HepG2 (cell line): ENCODE measurements around the gene SCP2. TPM values are rescaled to one million over a fixed set of nuclear protein-coding genes. Genes with fewer than 3 reads are reported as not detected.

ENCODE experiments used
- ATAC-seq: fragments of 200-7000 bp; cut with Tn5 transposase; 3 replicates; pipeline ENCODE4 v1.9.1; 2020; ENCODE audit warnings: mild to moderate bottlenecking, moderate library complexity
- BruUV-seq: library from RNA; stranded (reverse); fragments of 400-500 nt; replicated peaks from 2 replicates; lab custom pipeline; 2021; lab: Mats Ljungman, UMichigan
- CTCF ChIA-PET: fragments of 300-600 bp; formaldehyde crosslinking; extraction: SDS; loops from one replicate; lab custom pipeline; 2021; ENCODE audit warnings: low total read pairs, inconsistent platforms, low intra/inter-chr PET ratio; lab: Yijun Ruan, JAX
- POLR2A ChIA-PET: fragments of 350-600 bp; sonication (Branson Sonifier 250); formaldehyde crosslinking; loops from one replicate; lab custom pipeline; 2020; ENCODE audit warnings: antibody characterized with exemption, inconsistent platforms; lab: Yijun Ruan, JAX
- DNase-seq: peaks from one replicate; pipeline ENCODE4 v3.0.0-alpha.2; 2015; ENCODE audit warnings: low spot score
- FAIRE-seq: peaks from 3 replicates; lab custom pipeline; 2011; peaks lifted over from hg19 to GRCh38; lab: Jason Lieb, UNC
- H2AFZ ChIP-seq: one replicate; pipeline ENCODE4 v1.6.1; 2011; ENCODE audit warnings: low read length, inconsistent platforms
- H3K27ac ChIP-seq: fragments of 300-600 bp; 3 replicates; pipeline ENCODE4 v1.8.0; 2011; ENCODE audit warnings: mixed run types, mild to moderate bottlenecking, mixed read lengths, low read length, inconsistent platforms; ENCODE audit not compliant: insufficient read depth; ENCODE audit errors: extremely low read length
- H3K27me3 ChIP-seq, 2 experiments: fragments of 200-600 bp in 1 of 2; 2 replicates in 1 of 2; 3 replicates in 1 of 2; pipeline versions ENCODE4 v1.6.0 to v1.8.0; 2011; ENCODE audit warnings: low read length in 2 of 2, mild to moderate bottlenecking in 2 of 2, moderate library complexity in 2 of 2, inconsistent platforms in 1 of 2; ENCODE audit not compliant: insufficient read depth in 2 of 2, control insufficient read depth in 1 of 2
- H3K36me3 ChIP-seq, 2 experiments: fragments of 200-600 bp in 1 of 2; replicated peaks in 1 of 2; 2 replicates in 1 of 2; 3 replicates in 1 of 2; pipeline versions ENCODE4 v1.5.1 to v1.8.0; 2011; ENCODE audit warnings: low read length in 2 of 2, inconsistent platforms in 1 of 2; ENCODE audit not compliant: insufficient read depth in 2 of 2, control insufficient read depth in 1 of 2
- H3K4me1 ChIP-seq: 2 replicates; pipeline ENCODE4 v1.5.1; 2012; ENCODE audit warnings: low read length, inconsistent platforms; ENCODE audit not compliant: insufficient read depth
- H3K4me2 ChIP-seq: 2 replicates; pipeline ENCODE4 v1.6.0; 2011; ENCODE audit warnings: low read depth, low read length, inconsistent platforms
- H3K4me3 ChIP-seq, 3 experiments: fragments of 200-600 bp in 1 of 3; sonication (generic), shearing (Covaris generic) in 1 of 3; replicated peaks in 1 of 3; 2 replicates each; pipeline ENCODE4 v1.5.1; 2011 to 2016; ENCODE audit warnings: low read length in 3 of 3, inconsistent platforms in 2 of 3, low read depth in 2 of 3, mild to moderate bottlenecking in 2 of 3, control low read depth in 1 of 3, mixed read lengths in 1 of 3; ENCODE audit not compliant: insufficient read depth in 1 of 3
- H3K79me2 ChIP-seq: one replicate; pipeline ENCODE4 v1.6.1; 2011; ENCODE audit warnings: low read length, inconsistent platforms; ENCODE audit not compliant: insufficient read depth
- H3K9ac ChIP-seq: 2 replicates; pipeline ENCODE4 v1.6.0; 2011; ENCODE audit warnings: mild to moderate bottlenecking, low read depth, low read length, inconsistent platforms; ENCODE audit not compliant: insufficient read depth
- H3K9me3 ChIP-seq: 2 replicates; pipeline ENCODE4 v1.5.1; 2012; ENCODE audit warnings: mild to moderate bottlenecking, low read length
- H4K20me1 ChIP-seq: 2 replicates; pipeline ENCODE4 v1.6.0; 2011; ENCODE audit warnings: inconsistent platforms, mild to moderate bottlenecking, low read length, moderate library complexity; ENCODE audit not compliant: insufficient read depth
- AHDC1 ChIP-seq: sonication (generic); formaldehyde crosslinking; IDR thresholded peaks from 2 replicates; pipeline ENCODE4 v1.5.1; 2020; ENCODE audit warnings: mild to moderate bottlenecking, missing genetic modification reagents, borderline replicate concordance
- PLSCR1 ChIP-seq: sonication (generic); formaldehyde crosslinking; IDR thresholded peaks from 2 replicates; pipeline ENCODE4 v1.5.0; 2020; ENCODE audit warnings: missing genetic modification reagents, mild to moderate bottlenecking, borderline replicate concordance
- SNAPC4 ChIP-seq: sonication (generic); formaldehyde crosslinking; IDR thresholded peaks from 2 replicates; pipeline ENCODE4 v1.4.0; 2020; ENCODE audit warnings: mild to moderate bottlenecking, missing genetic modification reagents
- THAP11 ChIP-seq: IDR thresholded peaks from 2 replicates; pipeline ENCODE4 v1.6.1; 2016; ENCODE audit warnings: missing biosample characterization, missing genetic modification reagents
- ZNF343 ChIP-seq: sonication (generic); formaldehyde crosslinking; IDR thresholded peaks from 2 replicates; pipeline ENCODE4 v1.4.0; 2020; ENCODE audit warnings: mild to moderate bottlenecking, missing genetic modification reagents
- ZNF468 ChIP-seq: sonication (generic); formaldehyde crosslinking; IDR thresholded peaks from 2 replicates; pipeline ENCODE4 v1.8.0; 2022; ENCODE audit warnings: mild to moderate bottlenecking, moderate library complexity, missing genetic modification reagents
- WGBS: methylation state at CpG from one replicate; pipeline ENCODE4 v1.1.6; 2017; ENCODE audit warnings: low lambda C conversion rate; 5-methylcytosine and 5-hydroxymethylcytosine counted together
- in situ Hi-C: cut with HindIII; loops from 2 replicates; pipeline ENCODE4 v1.10.0; 2017; ENCODE audit warnings: low pct_unique_long_range_greater_than_20kb; ENCODE audit not compliant: extremely low pct_ligation_motif_present
- intact Hi-C: fragments of 100-400 bp; cut with micrococcal nuclease; formaldehyde crosslinking; loops from one replicate; pipeline ENCODE4 v1.10.0; 2022; ENCODE audit not compliant: unreplicated experiment
- polyA plus RNA-seq, 8 experiments: library from polyadenylated mRNA; depleted of rRNA in 3 of 8; stranded (reverse) in 7 of 8; unstranded in 1 of 8; fragments of >200 nt; fragmentation: Illumina TruSeq in 4 of 8; extraction: Trizol in 4 of 8; gene quantifications; 2 replicates each; pipeline versions ENCODE4 v1.2.1 to v1.2.3, GENCODE V29; 2011 to 2016; ENCODE audit warnings: low read depth in 4 of 8, missing spikeins in 1 of 8, mixed read lengths in 1 of 8; ENCODE audit not compliant: insufficient read depth in 1 of 8
- total RNA-seq, 5 experiments: library from RNA; depleted of rRNA; stranded (reverse); fragments of >200 nt; fragmentation: Illumina TruSeq; extraction: Trizol; gene quantifications; 2 replicates each; pipeline ENCODE4 v1.2.3, GENCODE V29; 2016; ENCODE audit warnings: low read depth in 1 of 5

Gene SCP2
- total and polyA plus RNA-seq, 2 of the 13 experiments (the other 11 are each of a cell fraction or from before 2014, with no cell fraction given) = 59.0 to 133 TPM

- no peak for TF ChIP-seq SNAPC4 (CRISPR knock-in tag)
- no peak for TF ChIP-seq THAP11 (CRISPR knock-in tag)
- TF ChIP-seq ZNF343 = no peak
Observed at GRCh38 chr1:53020588-53020987, 93.5 kb downstream of the SCP2 start (continued).

- TF ChIP-seq ZNF468 (no peak), AHDC1 (no peak), PLSCR1 (CRISPR knock-in tag) (no peak)
- DNase-seq (no peak), FAIRE-seq (no peak), ATAC-seq (no peak)
- Histone ChIP-seq H3K4me2 (no peak overlapping the region), H3K9me3 (no peaks in the 10 kb centered on the region), H3K4me3 (no peak overlapping the region), H3K36me3 (peaks cover 0 to 3% of the 10 kb centered on the region in 2 experiments; a peak in 1 of 5 replicates), H4K20me1 (peaks cover 2% of the 10 kb centered on the region; the same call in 1 of the 2 replicates), H3K79me2 (peaks cover 25% of the 10 kb centered on the region), H3K9ac (no peak overlapping the region), H2AFZ (no peak overlapping the region), H3K27ac (no peak overlapping the region), H3K27me3 (no peaks in the 10 kb centered on the region), H3K4me1 (peaks cover 22% of the 10 kb centered on the region)
- ChIA-PET CTCF (no interaction called here), POLR2A (no interaction called here)
- in situ Hi-C loops = no loop called here
- intact Hi-C loops = no loop called here
- WGBS = 100% methylated on average over 1 of the region's 1 CpG
- BruUV-seq = no TSS peak
Observed at GRCh38 chr1:53022179-53022578, 95.1 kb downstream of the SCP2 start.
